Hematopoietic multipotent progenitor cell treated with erythropoietin and hydrocortisone succinate and interleukin-3 and kit ligand, for 17 days (in vitro differentiated cells): ENCODE data around the gene ZNHIT2.

Source experiments
- DNase-seq: peaks from one replicate; pipeline ENCODE4 v3.0.0-alpha.2; 2015; ENCODE audit warnings: low spot score

The ZNHIT2 gene

DNA sequence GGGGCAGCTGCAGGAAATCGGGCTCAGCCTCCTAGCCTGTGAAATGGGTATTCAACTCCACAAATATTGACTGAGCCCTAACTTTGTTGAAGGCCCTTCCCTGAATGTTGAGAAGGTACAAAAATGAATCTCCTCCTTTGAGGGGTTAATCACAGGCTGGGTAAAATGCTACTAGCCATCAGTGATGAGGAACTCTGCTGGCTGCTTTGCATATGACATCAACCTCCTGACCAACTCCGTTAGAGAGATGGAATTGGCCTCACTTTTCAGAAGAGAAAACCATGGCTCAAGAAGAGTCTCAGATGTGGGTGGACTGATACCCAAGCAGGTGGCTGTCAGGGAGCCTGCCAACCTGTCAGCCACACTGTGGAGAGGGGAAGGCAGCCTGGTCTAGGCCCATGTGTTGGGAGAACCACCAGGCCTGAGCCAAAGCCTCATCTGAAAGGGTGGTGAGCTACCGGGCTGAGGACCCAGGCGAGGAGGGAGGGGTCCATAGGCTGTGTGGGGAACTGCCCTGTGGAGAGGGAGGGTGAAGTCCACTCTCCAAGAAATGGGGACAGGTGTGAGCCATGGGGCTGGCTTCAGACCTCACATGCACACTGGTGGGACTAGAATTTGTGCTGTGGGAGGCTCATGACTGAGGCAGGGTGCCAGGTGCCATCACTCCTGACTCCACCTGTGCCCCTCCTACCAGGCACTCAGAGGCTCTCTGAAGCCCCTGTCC, 45.4 kb downstream of the ZNHIT2 start:
- no peak for DNase-seq

GRCh38 chr11:65069217-65069616, 48.3 kb downstream of the ZNHIT2 start:
- no peak for DNase-seq

DNA sequence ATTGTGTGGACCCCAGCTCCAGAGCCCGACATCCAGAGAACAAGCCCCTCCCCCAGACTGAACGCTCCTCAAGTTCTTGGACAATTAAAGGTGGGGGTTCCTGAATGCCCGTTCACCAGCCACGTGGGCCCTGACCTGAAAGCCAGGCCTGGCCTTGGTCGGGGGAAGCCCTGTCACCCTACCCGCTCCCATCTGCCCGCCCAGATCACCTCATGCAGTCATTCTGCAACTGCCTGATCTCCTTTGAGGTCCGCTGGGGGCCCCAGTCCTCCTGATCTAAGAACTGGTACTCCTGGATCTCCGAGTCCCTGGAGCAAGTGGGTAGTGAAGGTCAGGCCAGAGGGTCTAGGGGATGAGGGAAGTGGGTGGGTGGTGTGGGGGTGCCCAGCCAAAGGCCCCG, 50.1 kb downstream of the ZNHIT2 start:
- no peak for DNase-seq

GRCh38 chr11:65066805-65067291, 50.7 kb downstream of the ZNHIT2 start:
- DNase-seq, result no peak
